H1 (cell line): Measurements from ENCODE around the gene PKMYT1. TPM values are rescaled to one million over a fixed set of nuclear protein-coding genes. Genes with fewer than 3 reads are reported as not detected.

ENCODE experiments used
- CTCF ChIA-PET: fragments of 300-600 bp; sonication (Branson Sonifier 250); formaldehyde crosslinking; loops from one replicate; lab custom pipeline; 2021; ENCODE audit not compliant: partially characterized antibody; lab: Charles Lee
- POLR2A ChIA-PET: fragments of 300-600 bp; sonication (Branson Sonifier 250); formaldehyde crosslinking; loops from one replicate; lab custom pipeline; 2021; ENCODE audit warnings: inconsistent platforms; ENCODE audit not compliant: partially characterized antibody; lab: Charles Lee
- DNase-seq, 2 experiments: peaks; one replicate each; pipeline versions ENCODE4 v3.0.0 to v3.0.0-alpha.2; 2010 to 2022; ENCODE audit warnings: low spot score in 2 of 2, low read depth in 1 of 2, mixed read lengths in 1 of 2
- FAIRE-seq: peaks from 2 replicates; lab custom pipeline; 2011; peaks lifted over from hg19 to GRCh38; lab: Jason Lieb, UNC
- H2AFZ ChIP-seq: 2 replicates; pipeline ENCODE4 v1.8.1; 2012; ENCODE audit warnings: low read length, inconsistent platforms
- H2AK5ac ChIP-seq: 2 replicates; pipeline ENCODE4 v1.6.1; 2013; ENCODE audit warnings: low read depth, low read length
- H2BK120ac ChIP-seq: replicated peaks from 2 replicates; pipeline ENCODE3; 2013; ENCODE audit warnings: low read depth, low read length, inconsistent platforms
- H2BK12ac ChIP-seq: 2 replicates; pipeline ENCODE4 v1.6.1; 2013; ENCODE audit warnings: low read depth, low read length
- H2BK15ac ChIP-seq: 2 replicates; pipeline ENCODE4 v1.6.1; 2013; ENCODE audit warnings: low read length
- H2BK20ac ChIP-seq: 2 replicates; pipeline ENCODE4 v1.6.1; 2013; ENCODE audit warnings: low read length
- H2BK5ac ChIP-seq: 2 replicates; pipeline ENCODE4 v1.6.1; 2013; ENCODE audit warnings: low read depth, low read length
- H3K14ac ChIP-seq: 2 replicates; pipeline ENCODE4 v1.6.1; 2013; ENCODE audit warnings: inconsistent platforms; ENCODE audit not compliant: insufficient read length
- H3K18ac ChIP-seq: 2 replicates; pipeline ENCODE4 v1.6.1; 2013; ENCODE audit warnings: low read length; ENCODE audit errors: extremely low read depth
- H3K23ac ChIP-seq: 2 replicates; pipeline ENCODE4 v1.6.1; 2013; ENCODE audit warnings: inconsistent platforms; ENCODE audit not compliant: insufficient read length
- H3K23me2 ChIP-seq: 2 replicates; pipeline ENCODE4 v1.6.1; 2013; ENCODE audit warnings: low read depth, low read length
- H3K27ac ChIP-seq: 2 replicates; pipeline ENCODE4 v1.6.1; 2011; ENCODE audit warnings: low read depth, low read length, inconsistent platforms
- H3K27me3 ChIP-seq, 4 experiments: replicated peaks in 1 of 4; 1 replicate in 1 of 4; 2 replicates in 3 of 4; pipeline versions ENCODE4 v1.6.1 to v1.8.1; 2011 to 2013; ENCODE audit warnings: low read length in 3 of 4, mild to moderate bottlenecking in 3 of 4, inconsistent platforms in 2 of 4, mixed read lengths in 2 of 4, moderate library complexity in 1 of 4; ENCODE audit not compliant: control insufficient read depth in 3 of 4, insufficient read depth in 3 of 4; ENCODE audit errors: extremely low read depth in 1 of 4
- H3K36me3 ChIP-seq, 4 experiments: 2 replicates each; pipeline versions ENCODE4 v1.6.1 to v1.8.1; 2011 to 2013; ENCODE audit warnings: mild to moderate bottlenecking in 4 of 4, low read length in 3 of 4, moderate library complexity in 2 of 4, control low read depth in 1 of 4, inconsistent platforms in 1 of 4; ENCODE audit not compliant: insufficient read depth in 4 of 4, control insufficient read depth in 2 of 4
- H3K4ac ChIP-seq: replicated peaks from 2 replicates; pipeline ENCODE3; 2013; ENCODE audit warnings: low read length, low read depth, mixed read lengths, inconsistent platforms; ENCODE audit not compliant: insufficient read length
- H3K4me1 ChIP-seq, 4 experiments: replicated peaks in 1 of 4; 1 replicate in 1 of 4; 2 replicates in 3 of 4; pipeline versions ENCODE4 v1.6.1 to v1.8.1; 2011 to 2013; ENCODE audit warnings: low read length in 3 of 4, inconsistent platforms in 2 of 4, mixed read lengths in 1 of 4; ENCODE audit not compliant: insufficient read depth in 4 of 4, control insufficient read depth in 3 of 4
- H3K4me2 ChIP-seq, 2 experiments: 2 replicates each; pipeline versions ENCODE4 v1.6.1 to v1.8.1; 2011 to 2013; ENCODE audit warnings: low read depth in 2 of 2, low read length in 2 of 2, control low read depth in 1 of 2, inconsistent platforms in 1 of 2, mild to moderate bottlenecking in 1 of 2; ENCODE audit not compliant: insufficient read depth in 1 of 2
- H3K4me3 ChIP-seq, 4 experiments: fragments of 200-600, 300-600 bp in 1 of 4; sonication (generic), shearing (Covaris generic), sonication (Bioruptor Twin) in 1 of 4; 2 replicates each; pipeline versions ENCODE4 v1.5.1 to v1.8.1; 2011 to 2016; ENCODE audit warnings: low read length in 4 of 4, low read depth in 3 of 4, control low read depth in 2 of 4, inconsistent platforms in 2 of 4, mild to moderate bottlenecking in 2 of 4, mixed read lengths in 1 of 4, moderate library complexity in 1 of 4; ENCODE audit not compliant: insufficient read depth in 2 of 4; ENCODE audit errors: extremely low read depth in 1 of 4
- H3K56ac ChIP-seq: replicated peaks from 2 replicates; pipeline ENCODE3; 2013; ENCODE audit warnings: low read depth, mild to moderate bottlenecking, mixed read lengths, low read length, inconsistent platforms; ENCODE audit not compliant: insufficient read length
- H3K79me1 ChIP-seq: 2 replicates; pipeline ENCODE4 v1.6.1; 2013; ENCODE audit warnings: low read depth, low read length, control low read depth
- H3K79me2 ChIP-seq, 2 experiments: 2 replicates each; pipeline versions ENCODE4 v1.6.1 to v1.8.1; 2012 to 2013; ENCODE audit warnings: low read length in 2 of 2, mild to moderate bottlenecking in 2 of 2, inconsistent platforms in 1 of 2; ENCODE audit not compliant: insufficient read depth in 2 of 2, control insufficient read depth in 1 of 2
- H3K9ac ChIP-seq, 4 experiments: replicated peaks in 1 of 4; 1 replicate in 1 of 4; 2 replicates in 3 of 4; pipeline versions ENCODE4 v1.6.1 to v1.8.1; 2011 to 2013; ENCODE audit warnings: low read depth in 3 of 4, low read length in 3 of 4, control low read depth in 2 of 4, mild to moderate bottlenecking in 2 of 4, moderate library complexity in 2 of 4, inconsistent platforms in 1 of 4; ENCODE audit errors: extremely low read depth in 1 of 4
- H3K9me3 ChIP-seq, 2 experiments: 2 replicates each; pipeline versions ENCODE4 v1.6.1 to v1.8.1; 2012 to 2013; ENCODE audit warnings: mild to moderate bottlenecking in 2 of 2, moderate library complexity in 2 of 2, control low read depth in 1 of 2, inconsistent platforms in 1 of 2, low read depth in 1 of 2, low read length in 1 of 2, mixed read lengths in 1 of 2; ENCODE audit not compliant: insufficient read depth in 2 of 2
- H4K20me1 ChIP-seq, 2 experiments: replicated peaks in 1 of 2; 2 replicates each; pipeline versions ENCODE3 to v1.8.1; 2011 to 2013; ENCODE audit warnings: inconsistent platforms in 2 of 2, low read length in 2 of 2, mild to moderate bottlenecking in 1 of 2; ENCODE audit not compliant: insufficient read depth in 2 of 2, control insufficient read depth in 1 of 2
- H4K5ac ChIP-seq: 2 replicates; pipeline ENCODE4 v1.6.1; 2013; ENCODE audit warnings: low read length, low read depth, mixed read lengths, inconsistent platforms; ENCODE audit not compliant: insufficient read length
- H4K8ac ChIP-seq: 2 replicates; pipeline ENCODE4 v1.8.0; 2013; ENCODE audit warnings: mild to moderate bottlenecking, moderate library complexity, low read length, inconsistent platforms; ENCODE audit not compliant: insufficient read depth; ENCODE audit errors: extremely low read depth
- H4K91ac ChIP-seq: replicated peaks from 2 replicates; pipeline ENCODE3; 2013; ENCODE audit warnings: low read length, mixed read lengths, inconsistent platforms; ENCODE audit not compliant: insufficient read length
- CBX5 ChIP-seq: fragments of 300-800, 300-1000 bp; sonication (generic); IDR thresholded peaks from 2 replicates; pipeline ENCODE4 v1.7.1; 2016; ENCODE audit warnings: antibody characterized with exemption, low read length, low read depth
- CHD2 ChIP-seq: IDR thresholded peaks from 2 replicates; pipeline ENCODE4 v1.6.1; 2012; ENCODE audit warnings: low read length, improper control_type of control experiment
- E2F6 ChIP-seq: IDR thresholded peaks from 2 replicates; pipeline ENCODE4 v1.6.1; 2012; ENCODE audit warnings: inconsistent platforms
- RBBP5 ChIP-seq: IDR thresholded peaks from 2 replicates; pipeline ENCODE4 v1.7.1; 2012; ENCODE audit warnings: low read depth, mild to moderate bottlenecking, inconsistent platforms, low read length, moderate library complexity, borderline replicate concordance
- WGBS, 2 experiments: shearing (Covaris generic) in 1 of 2; methylation state at CpG; one replicate each; pipeline versions ENCODE4 v1.1.6 to v1.1.7; 2013 to 2015; ENCODE audit warnings: low lambda C conversion rate in 2 of 2, mixed read lengths in 2 of 2, inconsistent platforms in 1 of 2, low coverage in 1 of 2, missing lambda C conversion rate in 1 of 2; ENCODE audit not compliant: insufficient replicate concordance in 2 of 2, insufficient coverage in 1 of 2, insufficient read length in 1 of 2; ENCODE audit errors: extremely low coverage in 1 of 2, missing lambda C conversion rate in 1 of 2; 5-methylcytosine and 5-hydroxymethylcytosine counted together
- polyA plus RNA-seq, 7 experiments: library from polyadenylated mRNA; depleted of rRNA in 3 of 7; stranded (reverse) in 5 of 7; unstranded in 2 of 7; fragments of >200 nt in 5 of 7; fragments of 200-250 nt in 2 of 7; gene quantifications; 1 replicate in 5 of 7; 2 replicates in 1 of 7; 4 replicates in 1 of 7; pipeline versions ENCODE4 v1.2.1 to v1.2.3, GENCODE V29; 2011 to 2013; ENCODE audit warnings: missing spikeins in 2 of 7, mixed read lengths in 2 of 7
- total RNA-seq: library from RNA; stranded (reverse); fragmentation: NEBNext Ultra II Directional; extraction: Animal tissue kit (Norgen Biotek cat#: 25700); gene quantifications from 2 replicates; pipeline ENCODE4 v1.2.1, GENCODE V29; 2021

The PKMYT1 gene
- total and polyA plus RNA-seq, 2 of the 8 experiments (the other 6 are each of a cell fraction or from before 2014, with no cell fraction given), result 74.7 to 85.2 TPM

DNA sequence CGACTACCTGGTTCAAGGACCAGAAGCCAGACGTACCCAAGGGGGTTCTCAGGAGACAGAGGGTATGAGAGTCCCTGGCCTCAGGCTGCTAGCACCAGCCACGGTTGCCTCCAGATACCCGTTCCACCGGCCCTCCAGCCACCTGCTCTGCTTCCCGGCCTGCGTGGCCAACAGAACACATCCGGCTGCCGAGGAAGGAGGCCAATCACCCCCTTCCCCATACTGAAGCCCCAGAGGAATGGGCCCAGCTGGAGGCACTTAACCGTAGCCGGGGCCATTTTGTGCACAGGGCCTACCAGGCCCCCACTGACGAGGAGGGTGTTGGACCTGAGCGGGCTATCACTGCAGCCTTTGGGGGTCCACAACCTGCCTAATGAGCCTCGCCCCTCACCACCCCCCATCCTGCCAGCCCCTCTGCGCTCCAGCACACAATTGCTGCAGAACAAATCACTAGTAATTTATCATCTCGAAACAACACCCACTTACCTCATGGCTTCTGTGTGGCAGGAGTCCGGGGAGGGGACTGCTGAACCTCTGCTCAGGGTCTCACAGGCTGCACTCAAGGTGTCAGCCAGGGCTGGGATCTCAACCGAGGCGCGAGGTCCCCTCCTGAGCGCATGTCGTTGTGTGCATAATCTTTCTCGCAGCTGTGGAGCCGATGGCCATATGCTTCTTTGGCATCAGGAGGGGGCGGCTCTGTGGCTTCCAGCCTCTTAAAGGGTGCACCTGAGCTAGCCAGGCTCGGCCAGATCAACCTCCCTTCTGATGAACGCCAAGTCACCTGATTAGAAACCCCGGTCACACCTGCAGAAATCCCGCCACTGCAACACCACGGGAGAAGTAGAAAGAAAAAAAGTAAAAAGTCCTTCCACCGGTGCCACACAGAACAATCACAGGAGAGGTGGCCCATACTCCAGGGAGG is 26.3 kb downstream of the PKMYT1 start:
- H2BK5ac ChIP-seq, result no peak overlapping the region
- no peaks in the 10 kb centered on the region for H4K20me1 ChIP-seq
- H4K5ac ChIP-seq, result no peak overlapping the region
- no peak overlapping the region for H2AK5ac ChIP-seq
- peak overlapping the region; percentile 43; the same call in 1 of the 2 replicates for H2BK12ac ChIP-seq
- H3K56ac ChIP-seq, result no peak overlapping the region
- H3K23me2 ChIP-seq, result no peaks in the 10 kb centered on the region
- no peaks in the 10 kb centered on the region; a peak in 1 of 7 replicates for H3K27me3 ChIP-seq
- H3K4ac ChIP-seq, result no peak overlapping the region
- no peaks in the 10 kb centered on the region for H3K79me1 ChIP-seq
- no peak overlapping the region for H3K4me3 ChIP-seq
- H3K9ac ChIP-seq, result no peak overlapping the region
- TF ChIP-seq CBX5, result no peak
- no peak for TF ChIP-seq CHD2
- TF ChIP-seq RBBP5, result no peak
- TF ChIP-seq E2F6, result peak; percentile 79
- no peaks in the 10 kb centered on the region for H3K36me3 ChIP-seq
- no peaks in the 10 kb centered on the region for H3K9me3 ChIP-seq
- H3K14ac ChIP-seq, result no peak overlapping the region
- H2BK120ac ChIP-seq, result no peak overlapping the region
- POLR2A ChIA-PET, result interaction anchor here (1.6 kb wide), 1 partner anchor 10 kb away, joined by 3 read pairs; the partner anchor contains the start of gene KREMEN2
- 86% methylated on average over 31 of the region's 31 CpGs; no CpG with 5 or more reads in 1 of the 2 experiments for WGBS, 2 experiments
- H3K27ac ChIP-seq, result no peak overlapping the region
- peak overlapping the region; percentile 61; the same call in 1 of the 2 replicates for H2BK20ac ChIP-seq
- peaks cover 3 to 26% (median 19%) of the 10 kb centered on the region in 4 experiments for H3K4me1 ChIP-seq
- no peaks in the 10 kb centered on the region for H3K79me2 ChIP-seq
- no peak overlapping the region for H3K18ac ChIP-seq
- CTCF ChIA-PET, result interaction anchor here (1.6 kb wide), 1 partner anchor 30 kb away, joined by 3 read pairs; no protein-coding TSS in a partner anchor
- no peak overlapping the region for H2AFZ ChIP-seq
- H3K4me2 ChIP-seq, result no peak overlapping the region
- H3K23ac ChIP-seq, result no peak overlapping the region
- H4K91ac ChIP-seq, result no peak overlapping the region
- peak overlapping the region; percentile 14; the same call in 1 of the 2 replicates for H4K8ac ChIP-seq
- DNase-seq (no peak), FAIRE-seq (no peak)
- peak overlapping the region; percentile 61; the same call in 1 of the 2 replicates for H2BK15ac ChIP-seq
